HG02870 (cell line): ENCODE results near the gene NT5C.

Experiments used
- ATAC-seq: cut with Tn5 transposase; IDR thresholded peaks from one replicate; pipeline ENCODE4 v1.9.1; 2021; ENCODE audit warnings: mild to moderate bottlenecking, moderate library complexity; ENCODE audit not compliant: unreplicated experiment

NT5C gene

DNA sequence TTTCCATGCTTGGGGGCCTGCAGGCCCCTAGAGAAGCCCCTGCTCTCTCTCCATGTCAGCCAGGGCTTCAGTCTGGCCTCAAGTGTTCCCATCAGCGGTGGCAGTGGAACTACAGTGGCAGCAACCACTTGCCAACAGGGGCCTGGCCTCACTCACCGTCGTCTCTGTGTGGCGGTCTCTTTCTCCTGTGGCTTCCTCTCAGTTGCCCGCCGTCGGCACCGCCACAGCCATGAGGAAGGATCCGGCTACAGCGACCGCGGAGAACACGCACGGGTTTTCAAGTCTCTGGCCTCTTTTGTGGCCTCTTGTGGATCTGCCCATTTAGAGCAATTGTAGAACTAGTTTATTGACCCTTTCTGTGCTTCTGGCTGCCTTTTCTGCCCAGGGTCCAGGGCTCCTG lies 13.2 kb downstream of the NT5C start:
- no peak for ATAC-seq

DNA sequence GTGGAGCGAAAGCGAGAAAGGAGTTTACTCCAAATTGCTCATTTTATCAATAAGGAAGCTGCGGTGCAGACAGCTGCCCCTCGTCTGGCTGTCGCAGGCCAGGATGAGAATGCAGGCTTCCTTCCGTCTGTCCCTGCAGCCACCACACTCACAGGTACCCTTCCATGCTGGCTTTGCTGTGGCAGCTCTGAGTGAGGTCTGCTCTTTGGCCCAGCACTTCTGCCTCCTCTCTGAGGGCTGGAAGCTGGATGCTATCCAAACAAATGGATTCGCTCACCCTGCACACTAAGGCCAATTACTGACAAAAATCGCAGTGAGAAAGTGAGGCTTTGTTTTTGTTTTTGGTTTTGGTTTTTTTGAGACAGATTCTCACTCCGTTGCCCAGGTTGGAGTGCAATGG lies 14.8 kb downstream of the NT5C start:
- no peak for ATAC-seq

DNA sequence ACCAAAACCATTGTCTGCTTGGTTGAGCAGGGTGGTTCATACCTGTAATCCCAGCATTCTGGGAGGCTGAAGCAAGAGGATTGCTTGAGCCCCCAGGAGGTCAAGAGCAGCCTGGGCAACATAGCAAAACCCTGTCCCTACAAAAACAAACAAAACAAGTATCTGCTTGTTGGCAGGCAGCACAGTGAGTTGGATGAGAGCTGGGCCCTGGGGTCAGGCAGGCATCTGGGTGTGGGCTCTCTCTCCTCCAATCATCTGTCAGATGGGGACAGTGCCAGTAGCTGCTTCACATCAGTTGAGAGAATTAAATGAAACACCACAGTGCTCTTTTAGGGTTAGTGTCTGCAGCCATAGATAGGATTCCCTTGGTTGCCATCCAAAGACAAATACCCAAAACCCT lies 16.0 kb downstream of the NT5C start:
- ATAC-seq: no peak

- no peak for ATAC-seq
Measured at GRCh38 chr17:75114552-75115314, 16.8 kb downstream of the NT5C start.

GRCh38 chr17:75113798-75114551 lies 17.6 kb downstream of the NT5C start:
- ATAC-seq: no peak

DNA sequence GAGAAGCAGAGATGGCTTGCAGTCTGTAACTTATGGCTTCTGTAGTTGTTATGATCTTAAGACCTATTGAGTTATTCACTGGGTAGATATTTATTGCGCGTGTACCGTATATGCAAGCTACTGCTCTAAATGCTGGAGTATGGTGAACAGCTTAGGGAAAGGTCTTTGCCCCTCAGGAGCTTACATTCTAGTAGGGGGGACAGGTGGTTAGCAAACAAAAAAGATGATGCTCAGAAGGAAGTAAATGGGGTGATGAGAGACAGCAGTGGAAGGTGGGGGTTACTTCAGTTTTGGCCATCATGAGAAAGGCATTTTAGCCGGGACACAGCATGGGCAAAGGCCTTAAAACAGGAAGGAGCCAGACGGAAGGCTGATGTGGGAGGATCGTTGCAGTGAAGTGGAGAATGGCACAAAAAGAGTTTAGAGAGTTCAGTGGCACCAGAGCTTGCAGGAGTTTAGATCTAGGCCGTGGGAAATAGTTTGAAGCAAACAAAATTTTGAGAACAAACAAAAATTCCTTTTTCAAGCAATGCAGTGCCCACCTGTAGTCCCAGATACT lies 19.7 kb downstream of the NT5C start:
- no peak for ATAC-seq

DNA sequence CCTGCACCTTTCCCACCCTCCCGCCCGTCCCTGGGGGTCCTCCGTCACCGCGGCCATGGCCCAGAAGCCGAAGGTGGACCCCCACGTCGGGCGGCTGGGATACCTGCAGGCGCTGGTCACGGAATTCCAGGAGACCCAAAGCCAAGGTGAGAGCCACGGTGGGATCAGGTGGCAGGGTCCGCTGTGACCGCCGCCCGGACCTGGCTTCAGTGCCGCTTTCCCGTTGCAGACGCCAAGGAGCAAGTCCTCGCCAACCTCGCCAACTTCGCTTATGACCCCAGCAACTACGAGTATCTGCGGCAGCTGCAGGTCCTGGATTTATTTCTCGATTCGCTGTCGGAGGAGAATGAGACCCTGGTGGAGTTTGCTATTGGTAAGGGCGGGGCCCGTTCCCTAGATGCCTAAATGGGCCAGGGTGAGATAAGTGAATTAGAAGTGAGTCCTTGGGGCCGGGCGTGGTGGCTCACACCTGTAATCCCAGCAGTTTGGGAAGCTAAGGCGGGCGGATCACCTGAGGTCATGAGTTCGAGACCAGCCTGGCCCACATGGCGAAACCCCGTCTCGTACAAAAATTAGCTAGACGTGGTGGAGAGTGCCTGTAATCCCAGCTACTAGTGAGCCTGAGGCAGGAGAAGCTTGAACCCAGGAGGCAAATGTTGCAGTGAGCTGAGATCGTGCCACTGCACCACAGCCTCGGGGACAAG lies 21.2 kb downstream of the NT5C start:
- ATAC-seq: no peak

DNA sequence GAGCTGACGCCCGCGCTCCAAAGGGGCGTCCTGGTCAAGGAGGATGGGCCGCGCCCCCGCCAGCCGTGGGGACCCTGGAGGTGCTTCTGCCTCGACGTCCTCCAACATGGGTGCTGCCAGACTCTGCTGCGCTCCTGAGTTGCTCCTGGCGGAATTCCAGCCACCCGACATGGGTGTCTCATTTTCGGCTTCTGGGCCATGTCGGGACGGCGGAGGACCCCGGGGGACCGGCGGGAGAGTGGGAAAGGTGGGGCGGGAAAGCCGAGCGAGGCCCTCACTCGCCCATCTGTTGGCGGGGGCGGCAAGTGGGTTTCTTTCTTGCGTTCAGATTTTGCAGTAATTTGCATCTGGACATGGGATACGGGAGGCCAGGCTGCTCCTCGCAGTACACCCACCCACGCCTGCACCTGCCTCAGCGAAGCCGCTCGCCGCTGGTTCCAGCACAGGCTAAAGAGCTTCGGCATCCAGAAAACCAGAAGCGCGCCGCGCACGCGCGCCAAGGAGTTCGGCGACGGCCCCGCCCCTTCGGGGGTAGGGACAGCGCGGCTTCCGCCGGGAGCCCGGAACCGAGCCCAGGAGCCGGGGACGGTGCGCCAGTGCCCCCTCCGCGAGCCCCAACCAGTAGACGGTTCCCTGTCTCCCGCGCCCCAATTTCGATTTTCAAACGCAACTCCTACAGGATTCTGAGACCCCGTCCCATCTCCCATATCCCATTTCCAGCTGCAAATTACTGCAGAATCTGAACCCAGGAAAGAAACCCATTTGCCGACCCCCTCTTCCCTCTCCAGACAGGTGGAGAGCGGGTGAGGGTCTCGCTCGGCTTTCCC lies 21.9 kb downstream of the NT5C start, which contains the start of gene ARMC7:
Gene ARMC7 (plus strand): TSS at position 563 of the 827 bp plus-strand sequence. CDS start 320 bp downstream, outside the sequence.
- ATAC-seq: peak; percentile 50

DNA sequence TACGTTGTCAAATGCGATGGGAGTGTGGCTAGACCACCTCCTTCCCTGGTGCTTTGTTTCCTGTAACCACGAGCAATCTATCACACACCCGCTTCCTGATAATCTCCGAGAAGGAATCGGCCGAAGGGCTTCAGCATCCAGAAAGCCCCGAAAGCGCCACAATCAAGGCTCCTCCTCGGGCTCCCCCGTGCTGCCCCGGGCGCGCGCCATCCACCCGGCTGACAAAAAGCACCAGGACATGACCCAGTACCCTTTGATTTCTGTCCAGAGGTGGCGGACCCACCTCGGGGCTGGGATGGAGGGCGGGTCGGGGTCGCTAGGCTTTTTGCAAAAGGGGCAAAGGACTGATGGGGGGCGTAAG lies 22.5 kb downstream of the NT5C start:
- ATAC-seq: no peak

- ATAC-seq: no peak
Measured at GRCh38 chr17:75108193-75108592, 23.3 kb downstream of the NT5C start.

GRCh38 chr17:75105126-75106080 lies 26.1 kb downstream of the NT5C start:
- no peak for ATAC-seq

DNA sequence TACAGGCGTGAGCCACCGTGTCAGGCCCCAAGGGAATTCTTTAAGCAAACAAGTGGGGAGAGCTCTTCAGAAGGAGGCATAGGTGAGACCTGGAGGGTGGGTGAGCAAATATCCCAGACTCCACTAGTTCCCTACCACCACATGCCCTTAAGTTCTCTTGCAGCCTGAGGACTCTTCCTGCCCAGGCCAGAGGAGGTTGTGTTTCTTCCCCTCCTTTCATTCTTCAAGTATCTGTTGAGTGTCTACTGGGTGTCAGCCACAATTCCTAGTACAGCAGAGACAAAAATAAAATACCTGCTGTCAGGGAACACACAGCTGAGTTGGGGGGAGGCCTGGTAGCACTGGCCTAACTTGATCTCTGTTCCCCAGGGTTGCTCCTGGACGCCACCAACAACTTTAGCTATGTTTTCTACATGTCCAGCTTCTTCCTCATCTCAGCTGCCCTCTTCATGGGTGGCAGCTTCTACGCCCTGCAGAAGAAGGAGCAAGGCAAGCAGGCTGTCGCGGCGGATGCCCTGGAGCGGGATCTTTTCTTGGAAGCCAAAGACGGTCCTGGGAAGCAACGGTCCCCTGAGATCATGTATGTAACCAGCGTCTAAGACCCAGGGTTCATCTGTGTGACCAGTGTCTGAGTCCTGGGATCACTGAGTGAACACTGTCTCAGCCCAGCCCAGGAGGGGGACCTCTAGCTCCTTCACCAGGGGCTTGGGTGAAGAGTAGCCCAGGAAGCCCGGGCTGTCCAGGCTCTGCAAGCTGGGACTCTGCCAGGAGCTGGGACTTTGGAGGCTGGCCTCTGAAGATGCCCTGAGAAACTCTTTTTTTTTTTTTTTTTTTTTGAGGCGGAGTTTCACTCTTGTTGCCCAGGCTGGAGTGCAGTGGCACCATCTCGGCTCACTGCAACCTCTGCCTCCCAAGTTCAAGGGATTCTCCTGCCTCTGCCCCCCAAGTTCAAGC lies 27.7 kb downstream of the NT5C start:
- no peak for ATAC-seq

DNA sequence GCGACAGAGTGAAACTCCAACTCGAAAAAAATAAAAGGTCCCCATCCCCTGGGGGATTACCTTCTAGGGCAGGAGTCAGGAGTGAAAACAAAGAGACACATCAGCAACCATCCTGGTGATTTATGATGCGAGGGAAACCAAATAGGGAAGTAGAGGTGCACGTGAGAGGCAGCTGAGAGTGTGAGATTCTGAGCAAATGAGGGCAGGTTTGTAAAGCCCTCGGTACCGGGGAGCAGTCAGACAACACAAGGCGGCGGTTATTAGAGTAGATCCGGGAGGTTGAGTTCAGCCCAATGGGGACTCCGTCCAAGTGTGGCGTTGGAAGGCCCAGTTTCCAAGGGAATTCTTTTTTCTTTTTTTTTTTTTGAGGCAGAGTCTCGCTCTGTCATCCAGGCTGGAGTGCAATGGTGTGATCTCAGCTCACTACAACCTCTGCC lies 29.1 kb downstream of the NT5C start:
- ATAC-seq: no peak

DNA sequence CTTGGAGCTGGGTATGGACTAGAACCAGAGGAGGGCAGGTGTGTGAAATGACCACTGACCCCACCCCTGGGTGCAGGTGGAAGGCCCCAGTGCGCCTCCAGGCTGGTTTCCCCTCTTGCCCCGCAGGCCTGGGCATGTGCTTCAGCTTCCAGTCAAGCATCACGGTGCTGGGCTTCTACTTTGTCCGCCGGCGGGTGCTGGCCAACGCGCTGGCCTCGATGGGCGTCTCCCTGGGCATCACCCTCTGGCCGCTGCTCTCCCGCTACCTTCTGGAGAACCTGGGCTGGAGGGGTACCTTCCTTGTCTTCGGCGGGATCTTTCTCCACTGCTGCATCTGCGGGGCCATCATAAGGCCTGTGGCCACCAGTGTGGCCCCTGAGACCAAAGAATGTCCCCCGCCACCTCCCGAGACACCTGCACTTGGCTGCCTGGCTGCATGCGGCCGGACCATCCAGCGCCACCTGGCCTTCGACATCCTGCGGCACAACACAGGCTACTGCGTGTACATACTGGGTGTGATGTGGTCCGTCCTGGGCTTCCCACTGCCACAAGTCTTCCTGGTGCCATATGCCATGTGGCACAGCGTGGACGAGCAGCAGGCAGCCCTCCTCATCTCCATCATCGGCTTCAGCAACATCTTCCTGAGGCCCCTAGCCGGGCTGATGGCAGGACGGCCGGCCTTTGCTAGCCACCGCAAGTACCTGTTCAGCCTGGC lies 31.5 kb downstream of the NT5C start:
- ATAC-seq: no peak

DNA sequence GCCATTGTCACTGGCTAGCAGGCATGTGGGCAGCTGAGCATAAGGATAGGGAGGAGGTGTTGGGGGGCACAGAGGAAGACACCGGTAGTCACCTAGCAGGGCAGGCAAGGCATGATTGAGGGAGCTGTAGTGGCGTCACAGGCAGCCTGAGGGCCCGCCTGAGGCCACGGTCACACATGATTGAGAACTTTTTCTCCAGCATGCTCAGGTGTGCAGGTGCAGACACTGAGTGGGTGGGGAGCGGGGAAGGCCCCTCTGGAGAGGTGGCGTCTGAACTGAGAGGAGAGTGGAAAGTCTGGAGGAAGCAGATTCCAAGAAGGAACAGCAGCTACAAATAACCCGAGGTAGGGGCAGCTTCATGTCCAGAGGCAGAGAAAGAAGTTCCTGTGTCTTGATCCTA lies 32.7 kb downstream of the NT5C start:
- ATAC-seq: no peak

GRCh38 chr17:75097865-75098264 lies 33.7 kb downstream of the NT5C start:
- no peak for ATAC-seq

- no peak for ATAC-seq
Measured at GRCh38 chr17:75096082-75096625, 35.4 kb downstream of the NT5C start.
